Mucosa of rectum (tissue), 2 donors: Measurements from ENCODE around the gene PRPF40B.
A peak's percentile ranks its signal among the peaks of the same experiment; 100 is the strongest.

Experiments
- H3K27ac ChIP-seq, 2 donors: one replicate each; pipeline ENCODE4 v1.7.0; 2013; ENCODE audit warnings: inconsistent platforms in 2 of 2, low read depth in 2 of 2, low read length in 2 of 2
- H3K27me3 ChIP-seq, 2 donors: one replicate each; pipeline ENCODE4 v1.7.0; 2013; ENCODE audit warnings: low read length in 2 of 2; ENCODE audit not compliant: control insufficient read depth in 2 of 2, insufficient read depth in 2 of 2
- H3K36me3 ChIP-seq, 2 donors: one replicate each; pipeline ENCODE4 v1.7.0; 2013; ENCODE audit warnings: low read length in 2 of 2; ENCODE audit not compliant: control insufficient read depth in 2 of 2, insufficient read depth in 2 of 2
- H3K4me1 ChIP-seq, 2 donors: one replicate each; pipeline ENCODE4 v1.7.0; 2013; ENCODE audit warnings: low read length in 2 of 2, mild to moderate bottlenecking in 1 of 2; ENCODE audit not compliant: control insufficient read depth in 2 of 2, insufficient read depth in 2 of 2
- H3K4me3 ChIP-seq, 2 donors: one replicate each; pipeline ENCODE4 v1.7.0; 2013; ENCODE audit warnings: low read length in 2 of 2
- H3K9ac ChIP-seq, 2 donors: one replicate each; pipeline ENCODE4 v1.7.0; 2013; ENCODE audit warnings: low read length in 2 of 2, low read depth in 1 of 2, mild to moderate bottlenecking in 1 of 2
- H3K9me3 ChIP-seq, 2 donors: one replicate each; pipeline ENCODE4 v1.7.0; 2013; ENCODE audit warnings: low read length in 2 of 2; ENCODE audit not compliant: control insufficient read depth in 2 of 2
- donor health status: healthy.
- donor health status: Normal muscosa, but diverticular disease.

The PRPF40B gene

DNA sequence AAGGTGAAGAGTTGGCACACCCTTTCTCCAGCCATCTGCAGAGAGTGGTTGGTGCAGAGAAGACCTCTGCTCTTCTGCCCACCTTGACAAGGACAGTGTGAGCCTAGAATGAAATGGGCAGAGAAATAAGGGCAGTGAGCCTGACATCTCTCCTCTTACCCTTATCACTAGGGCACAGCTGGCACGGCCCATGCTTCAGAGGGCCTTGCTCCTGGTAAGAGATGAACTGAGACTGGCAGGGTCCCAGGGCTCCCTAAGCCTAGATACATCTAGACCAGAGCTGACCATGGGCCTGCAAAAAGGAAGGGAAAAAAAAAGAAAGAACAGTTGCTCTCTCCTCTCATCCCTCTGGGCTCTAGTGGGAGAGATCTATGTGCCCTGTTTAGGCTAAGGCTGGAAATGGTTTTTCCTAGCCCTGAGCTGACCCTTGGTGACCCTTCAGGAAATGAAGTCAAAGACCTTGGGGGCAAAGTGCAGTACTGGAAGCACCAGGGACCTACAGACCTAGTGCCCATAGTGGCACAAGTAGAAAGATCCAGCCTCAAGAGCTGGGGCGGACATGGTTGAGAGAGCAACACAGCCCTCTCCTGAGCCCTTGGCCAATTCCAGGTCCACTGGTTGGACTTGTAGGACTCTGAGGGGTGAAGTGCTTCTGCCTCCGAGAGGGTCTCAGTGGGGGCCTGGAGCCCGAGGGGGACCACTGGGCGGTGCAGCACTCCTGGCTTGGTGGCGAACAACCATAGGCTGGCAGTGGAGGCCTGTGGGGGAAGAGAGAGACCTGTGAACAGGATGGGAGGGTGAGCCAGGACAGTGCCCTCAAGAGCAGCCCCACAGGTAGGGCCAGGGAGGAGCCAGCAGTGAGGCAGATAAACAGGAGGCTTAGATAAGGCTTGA is 22.0 kb downstream of the PRPF40B start:
- Histone ChIP-seq H3K9me3 (no peaks in the 10 kb centered on the region), H3K27ac (no peak overlapping the region), H3K27me3 (no peaks in the 10 kb centered on the region), H3K4me3 (no peak overlapping the region), H3K9ac (no peak overlapping the region), H3K36me3 (peaks cover 2 to 29% of the 10 kb centered on the region in 2 donors), H3K4me1 (peaks cover 3 to 11% of the 10 kb centered on the region in 2 donors)

- Histone ChIP-seq H3K4me3 (no peak overlapping the region), H3K4me1 (peaks cover 3 to 11% of the 10 kb centered on the region in 2 donors), H3K36me3 (peaks cover 2 to 28% of the 10 kb centered on the region in 2 donors), H3K9ac (no peak overlapping the region), H3K9me3 (no peaks in the 10 kb centered on the region), H3K27ac (no peak overlapping the region), H3K27me3 (no peaks in the 10 kb centered on the region)
Measured at GRCh38 chr12:49646331-49646830, 23.0 kb downstream of the PRPF40B start.

GRCh38 chr12:49646871-49647654 is 23.7 kb downstream of the PRPF40B start:
- Histone ChIP-seq H3K27ac (no peak overlapping the region), H3K4me1 (peaks cover 3 to 11% of the 10 kb centered on the region in 2 donors), H3K36me3 (peaks cover 2 to 27% of the 10 kb centered on the region in 2 donors), H3K9me3 (no peaks in the 10 kb centered on the region), H3K27me3 (no peaks in the 10 kb centered on the region), H3K9ac (no peak overlapping the region), H3K4me3 (no peak overlapping the region)

GRCh38 chr12:49647827-49648711 is 24.7 kb downstream of the PRPF40B start:
- H3K4me3 ChIP-seq = no peak overlapping the region
- H3K27me3 ChIP-seq = no peaks in the 10 kb centered on the region
- H3K27ac ChIP-seq = peak overlapping the region in 1 of 2 donors; percentile 16
- no peak overlapping the region for H3K9ac ChIP-seq
- H3K9me3 ChIP-seq = no peaks in the 10 kb centered on the region
- peaks cover 2 to 20% of the 10 kb centered on the region in 2 donors for H3K36me3 ChIP-seq
- peaks cover 3 to 11% of the 10 kb centered on the region in 2 donors for H3K4me1 ChIP-seq

DNA sequence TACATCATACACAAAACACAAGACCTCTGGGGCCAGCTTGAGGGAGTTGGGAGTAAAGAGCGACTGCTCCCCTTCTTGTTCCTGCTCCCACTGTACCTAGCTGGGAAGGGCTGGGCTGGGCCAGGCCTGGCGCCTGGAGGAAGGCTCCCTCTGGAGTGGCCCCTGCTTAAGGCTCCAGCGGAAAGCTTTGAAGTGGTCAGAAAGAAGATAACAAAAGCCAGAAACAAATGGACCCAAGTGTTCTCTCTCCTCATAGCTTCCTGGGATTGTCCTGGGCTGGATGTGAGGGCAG is 25.3 kb downstream of the PRPF40B start:
- peak overlapping the region in 1 of 2 donors; percentile 16 for H3K27ac ChIP-seq
- H3K9me3 ChIP-seq = no peaks in the 10 kb centered on the region
- no peak overlapping the region for H3K4me3 ChIP-seq
- H3K36me3 ChIP-seq = peaks cover 3 to 24% of the 10 kb centered on the region in 2 donors
- no peak overlapping the region for H3K9ac ChIP-seq
- H3K27me3 ChIP-seq = no peaks in the 10 kb centered on the region
- peaks cover 3 to 11% of the 10 kb centered on the region in 2 donors for H3K4me1 ChIP-seq

- Histone ChIP-seq H3K36me3 (peaks cover 5 to 27% of the 10 kb centered on the region in 2 donors), H3K27me3 (no peaks in the 10 kb centered on the region), H3K4me3 (no peak overlapping the region), H3K27ac (no peak overlapping the region), H3K9ac (no peak overlapping the region), H3K9me3 (no peaks in the 10 kb centered on the region), H3K4me1 (peaks cover 3 to 10% of the 10 kb centered on the region in 2 donors)
Measured at GRCh38 chr12:49649445-49649844, 26.1 kb downstream of the PRPF40B start.

DNA sequence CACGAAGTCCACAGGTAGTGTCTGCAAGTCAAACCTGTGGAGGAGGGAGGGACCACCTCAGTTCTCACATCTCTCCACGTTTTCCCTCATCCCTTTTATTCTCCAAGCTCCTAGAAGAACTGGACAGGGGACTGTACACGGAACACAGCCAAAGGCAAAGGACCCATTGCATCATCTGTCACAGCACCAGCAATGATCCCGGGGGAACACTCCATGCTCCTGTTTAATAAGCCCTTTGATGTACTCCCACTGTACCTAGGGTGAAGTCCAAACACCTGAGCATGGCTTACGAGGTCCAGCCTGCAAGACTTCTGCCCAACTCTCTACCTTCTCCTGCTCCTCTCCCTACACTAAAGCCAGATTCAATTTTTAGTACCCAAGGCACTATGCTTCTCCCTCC is 26.5 kb downstream of the PRPF40B start:
- Histone ChIP-seq H3K36me3 (peaks cover 5 to 27% of the 10 kb centered on the region in 2 donors), H3K4me3 (no peak overlapping the region)

GRCh38 chr12:49651855-49652254 is 28.5 kb downstream of the PRPF40B start:
- H3K4me3 ChIP-seq = no peak overlapping the region
- peaks cover 2 to 25% of the 10 kb centered on the region in 2 donors for H3K36me3 ChIP-seq
- no peaks in the 10 kb centered on the region for H3K27me3 ChIP-seq
- H3K4me1 ChIP-seq = peaks cover 2 to 3% of the 10 kb centered on the region in 2 donors
- H3K9ac ChIP-seq = no peak overlapping the region
- no peaks in the 10 kb centered on the region for H3K9me3 ChIP-seq
- H3K27ac ChIP-seq = no peak overlapping the region

More for the DNA sequence above, 26.5 kb downstream of the PRPF40B start:
- H3K9me3 ChIP-seq = no peaks in the 10 kb centered on the region
- no peaks in the 10 kb centered on the region for H3K27me3 ChIP-seq
- H3K4me1 ChIP-seq = peaks cover 3 to 5% of the 10 kb centered on the region in 2 donors
- no peak overlapping the region for H3K9ac ChIP-seq
- H3K27ac ChIP-seq = no peak overlapping the region

GRCh38 chr12:49652921-49653520 is 29.7 kb downstream of the PRPF40B start:
- Histone ChIP-seq H3K36me3 (peaks cover 2 to 24% of the 10 kb centered on the region in 2 donors), H3K9ac (no peak overlapping the region), H3K4me1 (peaks cover 2 to 3% of the 10 kb centered on the region in 2 donors), H3K9me3 (no peaks in the 10 kb centered on the region), H3K27me3 (no peaks in the 10 kb centered on the region), H3K4me3 (no peak overlapping the region), H3K27ac (no peak overlapping the region)
